Adipocyte (in vitro differentiated cells): Measurements from ENCODE around the gene SAMD11.

Source experiments
- DNase-seq: peaks from one replicate; pipeline ENCODE4 v3.0.0-alpha.2; 2015; ENCODE audit warnings: low read depth
- H3K27me3 ChIP-seq: replicated peaks from 2 replicates; pipeline ENCODE4 v1.7.0; 2013; ENCODE audit warnings: mild to moderate bottlenecking, low read length, moderate library complexity; ENCODE audit not compliant: control insufficient read depth, insufficient read depth
- H3K36me3 ChIP-seq: 2 replicates; pipeline ENCODE4 v1.7.0; 2013; ENCODE audit warnings: low read length, mild to moderate bottlenecking, moderate library complexity; ENCODE audit not compliant: control insufficient read depth, insufficient read depth, severe bottlenecking
- H3K4me1 ChIP-seq: 2 replicates; pipeline ENCODE4 v1.7.0; 2013; ENCODE audit warnings: mild to moderate bottlenecking, low read length, moderate library complexity; ENCODE audit not compliant: control insufficient read depth, insufficient read depth
- H3K4me3 ChIP-seq: 2 replicates; pipeline ENCODE4 v1.7.0; 2013; ENCODE audit warnings: mild to moderate bottlenecking, low read length, moderate library complexity
- H3K9ac ChIP-seq: 2 replicates; pipeline ENCODE4 v1.7.0; 2013; ENCODE audit warnings: mild to moderate bottlenecking, low read length, moderate library complexity
- H3K9me3 ChIP-seq: 2 replicates; pipeline ENCODE4 v1.7.0; 2013; ENCODE audit warnings: mild to moderate bottlenecking, low read length, moderate library complexity; ENCODE audit not compliant: control insufficient read depth

Gene SAMD11

DNA sequence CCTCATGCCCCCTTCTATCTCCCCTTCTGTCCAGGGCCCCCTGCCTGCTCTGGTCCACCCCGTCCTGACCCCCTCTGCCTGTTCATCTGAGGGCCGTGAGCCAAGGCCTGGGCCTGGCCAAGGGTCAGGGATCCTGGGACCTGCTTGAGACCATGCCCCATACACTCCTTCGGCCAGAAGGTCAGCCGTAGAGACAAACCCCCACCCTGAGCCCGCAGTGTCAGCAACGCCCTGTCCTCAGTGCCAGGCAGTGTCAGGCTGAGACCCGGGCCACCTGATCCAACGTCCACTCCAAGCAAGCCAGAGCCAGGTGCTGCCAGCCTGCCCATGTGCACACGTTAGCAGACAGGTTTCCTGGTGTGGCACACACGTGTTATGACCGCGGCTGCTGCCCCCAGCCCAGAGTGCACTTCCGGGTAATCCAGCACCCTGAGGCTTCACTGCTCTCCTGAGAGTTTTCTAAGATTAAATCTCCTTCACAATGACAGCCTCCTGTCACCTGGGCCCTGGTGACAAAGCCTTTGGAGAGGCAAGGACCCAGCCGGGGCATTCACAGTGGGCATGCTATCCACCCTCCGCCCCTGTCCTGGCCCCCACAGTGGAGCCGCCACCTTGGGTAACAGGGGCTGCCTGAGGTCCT is 10.1 kb upstream of the SAMD11 start:
- no peak overlapping the region for H3K4me3 ChIP-seq
- no peak overlapping the region for H3K9ac ChIP-seq
- peaks cover 4% of the 10 kb centered on the region for H3K27me3 ChIP-seq
- DNase-seq: no peak
- peaks cover 32% of the 10 kb centered on the region for H3K4me1 ChIP-seq
- H3K9me3 ChIP-seq: no peaks in the 10 kb centered on the region
- no peaks in the 10 kb centered on the region for H3K36me3 ChIP-seq

DNA sequence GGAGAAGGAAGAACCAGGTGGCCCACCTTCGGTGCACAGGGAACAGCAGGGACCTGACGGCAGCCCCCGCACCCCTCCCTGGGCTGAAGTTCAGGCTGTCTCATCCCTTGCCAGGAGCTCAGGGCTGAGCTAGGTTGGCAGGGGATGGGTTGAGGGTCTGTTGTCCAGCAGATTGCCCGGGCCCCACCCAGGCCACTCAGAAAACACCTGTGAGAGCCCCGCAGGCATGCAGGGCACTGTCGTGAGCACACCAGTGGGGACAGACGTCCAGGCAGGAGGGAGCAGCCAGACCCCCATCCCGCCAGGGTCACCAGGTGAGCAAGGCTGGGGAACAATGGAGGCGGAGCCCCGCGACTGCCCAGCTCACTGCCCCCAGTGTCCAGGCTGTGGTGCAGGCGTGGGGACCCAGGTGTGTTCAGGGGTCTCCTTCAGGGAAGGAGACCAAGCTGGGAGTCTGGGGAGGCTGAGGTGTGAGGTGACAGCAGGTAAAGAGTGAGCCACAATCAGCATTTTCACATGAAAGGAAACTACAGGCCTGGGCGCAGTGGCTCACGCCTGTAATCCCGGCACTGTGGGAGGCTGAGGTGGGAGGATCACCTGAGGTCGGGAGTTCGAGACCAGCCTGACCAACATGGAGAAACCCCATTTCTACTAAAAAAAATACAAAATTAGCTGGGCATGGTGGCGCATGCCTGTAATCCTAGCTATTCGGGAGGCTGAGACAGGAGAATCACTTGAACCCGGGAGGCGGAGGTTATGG is 9.4 kb upstream of the SAMD11 start:
- no peak overlapping the region for H3K9ac ChIP-seq
- peaks cover 32% of the 10 kb centered on the region for H3K4me1 ChIP-seq
- H3K36me3 ChIP-seq: no peaks in the 10 kb centered on the region
- no peaks in the 10 kb centered on the region for H3K9me3 ChIP-seq
- no peak for DNase-seq
- H3K27me3 ChIP-seq: peaks cover 4% of the 10 kb centered on the region
- no peak overlapping the region for H3K4me3 ChIP-seq

DNA sequence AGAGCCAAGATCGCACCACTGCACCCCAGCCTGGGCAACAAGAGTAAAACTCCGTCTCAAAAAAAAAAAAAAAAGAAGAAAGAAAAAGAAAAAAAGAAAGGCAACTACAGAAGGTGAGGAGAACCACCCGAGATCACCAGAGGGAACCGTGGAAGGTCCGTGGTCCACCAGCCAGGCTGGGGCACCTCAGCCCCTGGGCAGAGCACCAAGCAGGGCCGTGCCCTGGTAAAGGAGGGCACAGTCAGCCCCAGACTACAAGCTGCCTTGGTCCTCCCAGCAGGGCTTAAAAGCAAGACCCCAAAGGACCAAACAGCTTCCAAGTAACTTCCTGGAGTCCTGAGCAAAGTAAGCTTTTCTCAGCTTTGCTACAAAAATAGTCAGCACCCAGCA is 8.8 kb upstream of the SAMD11 start:
- no peak overlapping the region for H3K9ac ChIP-seq
- no peak overlapping the region for H3K4me3 ChIP-seq
- H3K27me3 ChIP-seq: peaks cover 4% of the 10 kb centered on the region
- peaks cover 32% of the 10 kb centered on the region for H3K4me1 ChIP-seq
- DNase-seq: no peak
- no peaks in the 10 kb centered on the region for H3K36me3 ChIP-seq
- H3K9me3 ChIP-seq: no peaks in the 10 kb centered on the region

DNA sequence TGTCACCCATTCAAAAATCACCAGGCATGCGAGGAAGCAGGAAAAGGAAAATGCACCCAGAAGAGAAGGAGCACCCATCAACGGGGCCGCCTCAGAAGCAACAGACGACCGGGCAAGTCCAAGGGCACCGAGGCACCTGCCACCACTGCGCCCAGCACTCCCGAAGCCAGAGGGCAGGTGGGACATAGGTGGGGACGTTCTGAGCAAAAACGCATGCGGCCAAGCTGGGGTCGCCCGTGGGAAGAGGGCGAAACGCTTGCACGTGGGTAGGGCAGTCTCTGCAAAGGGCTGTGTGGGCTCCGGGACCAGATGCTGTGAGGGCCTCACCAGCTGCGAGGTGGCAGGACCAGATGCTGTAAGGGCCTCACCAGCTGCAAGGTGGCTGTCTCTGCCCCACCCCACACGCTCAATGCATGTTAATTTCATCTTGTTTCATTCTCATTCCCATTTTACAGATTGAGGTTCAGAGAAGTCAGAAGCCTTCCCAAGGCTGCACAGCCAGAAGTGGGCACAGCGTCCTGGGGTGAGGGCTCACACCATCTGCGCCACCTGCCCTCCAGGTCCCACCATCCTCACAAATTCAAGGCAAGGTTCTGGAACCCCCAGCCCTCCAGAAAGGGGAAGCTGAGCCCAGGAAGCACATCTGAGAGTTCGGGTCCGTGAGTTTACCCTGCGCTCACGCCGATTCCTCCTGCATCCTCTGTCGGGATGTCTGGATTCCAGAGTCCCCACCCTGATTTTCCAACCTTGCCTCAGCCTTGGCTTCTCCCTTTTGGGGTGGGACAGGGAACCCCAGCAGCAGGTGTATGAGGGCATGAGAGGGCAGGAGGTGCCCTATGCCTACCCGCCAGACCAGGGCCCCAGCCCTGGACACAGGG is 8.2 kb upstream of the SAMD11 start:
- Histone ChIP-seq H3K4me1 (peaks cover 30% of the 10 kb centered on the region), H3K9ac (no peak overlapping the region), H3K4me3 (no peak overlapping the region), H3K9me3 (no peaks in the 10 kb centered on the region), H3K27me3 (peaks cover 4% of the 10 kb centered on the region), H3K36me3 (no peaks in the 10 kb centered on the region)
- DNase-seq: no peak

DNA sequence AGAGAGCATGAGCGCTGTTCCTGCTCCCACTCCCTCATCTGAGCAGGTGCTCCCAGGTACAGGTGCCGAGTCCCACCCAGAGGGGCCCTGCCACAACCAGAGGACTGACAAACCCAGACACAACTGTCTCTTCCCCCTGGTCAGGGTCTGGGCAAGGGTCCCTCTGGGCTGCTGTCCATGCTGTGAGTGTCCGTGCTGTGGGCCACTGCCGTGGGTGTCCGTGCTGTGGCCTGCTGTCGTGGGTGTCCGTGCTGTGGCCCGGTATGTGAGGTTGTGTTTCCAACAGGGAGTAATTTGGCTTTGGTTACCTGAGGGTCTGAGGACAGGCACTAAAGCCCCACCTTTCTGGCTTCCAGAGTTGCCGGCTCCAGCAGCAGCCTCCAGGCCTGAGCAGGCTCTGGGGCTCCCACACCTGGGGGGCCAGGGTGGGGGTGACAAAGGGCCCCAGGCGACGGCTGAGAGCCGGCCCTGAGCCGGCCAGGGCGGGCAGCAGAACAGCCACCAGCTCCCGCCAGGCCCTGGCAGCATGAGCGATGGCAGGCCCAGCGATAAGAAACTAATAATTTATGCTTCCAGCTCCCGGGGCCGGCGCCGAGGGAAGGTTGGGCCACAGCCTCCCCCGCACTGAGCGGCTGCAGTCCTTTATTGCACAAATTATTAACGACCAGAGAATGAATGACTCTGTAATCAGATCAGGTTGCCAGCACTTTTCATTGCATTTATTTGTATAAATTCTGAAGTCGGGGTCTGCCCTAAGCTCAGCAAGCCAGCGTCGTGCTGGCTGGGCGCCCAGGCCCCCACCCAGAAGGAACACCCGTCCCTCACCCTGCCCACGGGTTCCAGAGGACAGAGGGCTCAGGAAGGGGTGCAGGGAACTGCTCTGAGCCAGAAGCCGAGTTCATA is 7.3 kb upstream of the SAMD11 start:
- H3K4me3 ChIP-seq: no peak overlapping the region
- H3K27me3 ChIP-seq: peaks cover 4% of the 10 kb centered on the region
- H3K4me1 ChIP-seq: peaks cover 32% of the 10 kb centered on the region
- H3K36me3 ChIP-seq: no peaks in the 10 kb centered on the region
- no peak overlapping the region for H3K9ac ChIP-seq
- DNase-seq: no peak
- no peaks in the 10 kb centered on the region for H3K9me3 ChIP-seq

DNA sequence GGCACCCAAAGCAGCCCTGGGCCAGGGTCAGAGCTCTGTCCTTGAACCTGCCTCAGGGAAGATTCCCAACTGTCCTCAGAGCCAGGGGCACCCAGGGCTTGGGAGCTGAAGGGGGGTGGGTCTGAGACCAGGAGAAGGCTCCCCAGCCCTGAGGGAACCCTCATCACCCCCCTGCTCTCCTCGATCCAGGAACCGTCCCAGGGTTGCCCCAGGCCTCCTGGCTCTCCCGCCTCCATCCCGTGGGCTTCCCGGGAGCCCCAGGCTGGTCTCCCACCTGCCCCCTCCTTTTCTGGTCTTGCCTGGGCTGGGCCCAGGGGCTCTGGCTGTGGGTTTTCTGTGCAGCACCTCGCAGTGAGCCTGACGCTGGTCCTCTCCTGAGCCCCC is 6.7 kb upstream of the SAMD11 start:
- Histone ChIP-seq H3K36me3 (no peaks in the 10 kb centered on the region), H3K9me3 (no peaks in the 10 kb centered on the region), H3K4me1 (peaks cover 35% of the 10 kb centered on the region), H3K9ac (no peak overlapping the region), H3K4me3 (no peak overlapping the region), H3K27me3 (peaks cover 4% of the 10 kb centered on the region)
- no peak for DNase-seq

DNA sequence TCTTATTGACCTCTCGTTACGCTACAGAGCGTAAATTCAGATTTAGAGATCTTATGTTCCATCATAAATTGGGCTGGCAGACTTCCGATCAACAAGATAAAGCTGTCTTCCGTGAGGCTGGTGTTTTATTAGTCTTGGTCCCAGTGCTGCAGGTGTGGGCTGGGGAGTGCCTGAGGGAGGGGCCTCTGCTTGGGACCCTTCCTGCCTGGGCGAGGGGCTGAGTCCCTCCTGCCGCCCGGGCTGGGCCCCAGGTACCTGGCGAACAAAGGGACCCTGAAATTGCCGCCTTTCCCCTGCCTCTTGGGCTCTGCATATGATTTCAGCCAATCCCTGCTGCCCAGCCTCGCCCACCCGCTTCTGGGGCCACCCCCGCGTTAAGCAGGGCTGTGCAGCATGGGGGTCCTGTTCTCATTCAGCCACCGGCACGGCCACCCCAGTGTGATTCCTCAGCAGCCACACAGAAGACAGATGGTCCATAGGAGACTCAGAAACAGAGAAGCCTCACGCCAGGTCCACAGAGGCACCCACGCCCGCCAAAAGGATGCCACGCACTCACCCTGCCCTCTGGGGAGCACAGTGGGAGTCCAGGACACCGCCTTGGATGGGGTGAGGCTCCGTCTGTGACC is 6.1 kb upstream of the SAMD11 start:
- no peak for DNase-seq
- H3K9ac ChIP-seq: no peak overlapping the region
- no peaks in the 10 kb centered on the region for H3K36me3 ChIP-seq
- peaks cover 4% of the 10 kb centered on the region for H3K27me3 ChIP-seq
- H3K4me3 ChIP-seq: no peak overlapping the region
- H3K9me3 ChIP-seq: no peaks in the 10 kb centered on the region
- H3K4me1 ChIP-seq: peaks cover 35% of the 10 kb centered on the region

DNA sequence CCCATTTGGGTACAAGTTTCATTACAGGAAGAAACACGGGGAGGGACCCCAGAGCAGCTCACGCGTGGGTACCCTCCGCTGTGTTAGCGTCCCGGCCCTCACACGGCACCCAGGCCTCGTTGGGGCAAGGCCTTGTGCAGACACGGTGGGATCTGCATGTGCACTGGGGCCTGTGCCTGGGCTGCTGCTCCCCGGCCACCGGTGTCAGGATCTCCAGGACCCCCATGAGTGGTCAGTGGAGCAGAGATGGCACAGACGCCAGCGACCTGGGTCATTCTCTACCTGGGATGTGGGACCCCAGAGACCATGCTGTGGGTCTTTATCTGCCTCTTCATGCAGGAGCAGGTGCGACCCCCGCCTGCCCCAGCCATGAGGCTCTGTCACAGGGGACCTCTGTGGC is 5.4 kb upstream of the SAMD11 start:
- Histone ChIP-seq H3K4me3 (no peak overlapping the region), H3K9me3 (no peaks in the 10 kb centered on the region), H3K9ac (no peak overlapping the region), H3K27me3 (peaks cover 4% of the 10 kb centered on the region), H3K36me3 (no peaks in the 10 kb centered on the region), H3K4me1 (peaks cover 43% of the 10 kb centered on the region)
- DNase-seq: no peak

DNA sequence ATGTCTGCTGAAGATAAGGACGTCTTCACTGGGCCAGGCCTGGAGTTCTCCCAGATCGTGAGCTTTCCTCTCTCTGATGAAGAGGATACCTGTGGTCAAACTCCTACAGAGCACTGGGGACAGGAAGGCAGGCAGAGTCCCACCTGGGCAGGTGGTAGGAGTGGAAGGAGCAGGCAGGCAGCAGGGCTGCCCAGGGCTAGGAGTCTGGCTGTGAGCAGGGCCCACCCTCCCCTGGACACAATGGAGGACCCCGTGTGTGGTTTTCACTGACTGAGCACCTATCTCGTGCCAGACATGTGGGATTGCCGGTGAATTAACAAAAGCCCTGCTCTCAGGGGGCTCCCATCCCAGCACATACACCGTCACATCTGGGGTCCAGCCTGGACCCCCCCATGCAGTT is 4.9 kb upstream of the SAMD11 start:
- H3K4me3 ChIP-seq: no peak overlapping the region
- no peaks in the 10 kb centered on the region for H3K36me3 ChIP-seq
- H3K9ac ChIP-seq: no peak overlapping the region
- H3K27me3 ChIP-seq: peaks cover 4% of the 10 kb centered on the region
- H3K9me3 ChIP-seq: no peaks in the 10 kb centered on the region
- DNase-seq: no peak
- H3K4me1 ChIP-seq: peaks cover 44% of the 10 kb centered on the region

DNA sequence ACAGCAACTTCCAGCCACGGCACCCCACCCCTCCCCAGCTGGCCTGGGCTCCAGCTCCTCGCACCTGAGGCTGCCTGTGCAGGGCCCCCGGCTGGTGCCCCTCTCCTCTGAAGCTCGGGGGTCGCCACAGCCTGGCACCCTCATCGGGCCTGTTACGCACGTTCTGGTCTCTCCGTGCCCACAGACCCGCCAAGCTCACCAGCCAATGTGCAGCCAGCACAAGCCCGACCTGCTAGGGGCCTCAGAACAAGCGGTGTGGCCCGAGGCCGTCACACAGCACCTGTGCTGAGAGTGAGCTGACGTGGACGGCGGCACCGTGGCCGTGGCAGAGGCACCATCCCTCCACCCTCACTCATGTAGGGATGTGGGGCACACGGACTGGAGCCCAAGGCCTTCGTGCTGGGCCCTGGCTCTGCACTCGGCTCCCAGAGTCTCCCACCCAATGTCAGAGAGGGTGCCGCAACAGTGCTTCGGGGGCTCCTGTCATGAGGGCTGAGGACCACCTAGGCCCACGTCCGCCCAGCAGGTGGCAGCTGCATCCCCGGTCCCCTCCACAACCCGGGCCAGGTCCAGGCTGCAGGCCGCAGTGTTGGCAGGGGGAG is 4.4 kb upstream of the SAMD11 start:
- no peak for DNase-seq
- Histone ChIP-seq H3K27me3 (peaks cover under 1% of the 10 kb centered on the region), H3K36me3 (no peaks in the 10 kb centered on the region), H3K9me3 (no peaks in the 10 kb centered on the region), H3K9ac (no peak overlapping the region), H3K4me1 (peaks cover 44% of the 10 kb centered on the region), H3K4me3 (no peak overlapping the region)
